Neutrophil (primary cell): ENCODE results near the gene ZNF740.
"Not testable (repeated sequence)": the region's sequence is repeated elsewhere in the genome, so short reads cannot be mapped to it uniquely, and the experiment has no call there.

Experiments
- H3K27ac ChIP-seq: fragments of 200-600 bp; sonication (generic); 2 replicates; pipeline ENCODE4 v1.5.1; 2016; ENCODE audit warnings: mild to moderate bottlenecking, moderate library complexity
- H3K27me3 ChIP-seq: fragments of 200-600 bp; sonication (generic); 2 replicates; pipeline ENCODE4 v1.6.0; 2016; ENCODE audit warnings: mild to moderate bottlenecking
- H3K36me3 ChIP-seq: fragments of 200-600 bp; sonication (generic); 2 replicates; pipeline ENCODE4 v1.5.1; 2017
- H3K4me1 ChIP-seq, 2 experiments: fragments of 200-600 bp in 1 of 2; sonication (generic) in 1 of 2; 1 replicate in 1 of 2; 2 replicates in 1 of 2; pipeline versions ENCODE4 v1.5.1 to v1.6.1; 2013 to 2016; ENCODE audit warnings: low read depth in 1 of 2, low read length in 1 of 2, mild to moderate bottlenecking in 1 of 2, moderate library complexity in 1 of 2; ENCODE audit not compliant: control insufficient read depth in 1 of 2, insufficient read depth in 1 of 2
- H3K4me3 ChIP-seq, 2 experiments: fragments of 200-600 bp in 1 of 2; sonication (generic) in 1 of 2; 1 replicate in 1 of 2; 2 replicates in 1 of 2; pipeline ENCODE4 v1.5.1; 2013 to 2016; ENCODE audit warnings: low read depth in 1 of 2, low read length in 1 of 2, mild to moderate bottlenecking in 1 of 2, moderate library complexity in 1 of 2
- H3K9me3 ChIP-seq: fragments of 200-600 bp; sonication (generic); 2 replicates; pipeline ENCODE4 v1.5.1; 2016
- CTCF ChIP-seq: fragments of 200-600 bp; sonication (generic); IDR thresholded peaks from 2 replicates; pipeline ENCODE4 v1.5.1; 2016; ENCODE audit warnings: antibody characterized with exemption

ZNF740 gene

GRCh38 chr12:53160000-53160399, 20.5 kb upstream of the ZNF740 start:
- H3K27me3 ChIP-seq = no peaks in the 10 kb centered on the region
- TF ChIP-seq CTCF = no peak
- H3K4me3 ChIP-seq = no peak overlapping the region
- H3K9me3 ChIP-seq = no peaks in the 10 kb centered on the region
- peaks cover 38% of the 10 kb centered on the region for H3K36me3 ChIP-seq
- H3K4me1 ChIP-seq = no peaks in the 10 kb centered on the region
- H3K27ac ChIP-seq = no peak overlapping the region

GRCh38 chr12:53160673-53161072, 19.8 kb upstream of the ZNF740 start:
- no peaks in the 10 kb centered on the region for H3K9me3 ChIP-seq
- H3K4me1 ChIP-seq = no peaks in the 10 kb centered on the region
- H3K36me3 ChIP-seq = peaks cover 38% of the 10 kb centered on the region
- H3K4me3 ChIP-seq = no peak overlapping the region
- H3K27me3 ChIP-seq = no peaks in the 10 kb centered on the region
- TF ChIP-seq CTCF = no peak
- no peak overlapping the region for H3K27ac ChIP-seq

GRCh38 chr12:53161119-53161911, 19.2 kb upstream of the ZNF740 start:
- Histone ChIP-seq H3K27me3 (no peaks in the 10 kb centered on the region), H3K4me1 (no peaks in the 10 kb centered on the region), H3K9me3 (no peaks in the 10 kb centered on the region), H3K4me3 (no peak overlapping the region), H3K36me3 (peaks cover 41% of the 10 kb centered on the region), H3K27ac (no peak overlapping the region)
- TF ChIP-seq CTCF = no peak

- H3K27ac ChIP-seq, H3K4me3 ChIP-seq, H3K27me3 ChIP-seq, H3K9me3 ChIP-seq, H3K4me1 ChIP-seq: not testable (repeated sequence)
- peaks cover 43% of the 10 kb centered on the region for H3K36me3 ChIP-seq
Observed at GRCh38 chr12:53163008-53163407, 17.5 kb upstream of the ZNF740 start.

DNA sequence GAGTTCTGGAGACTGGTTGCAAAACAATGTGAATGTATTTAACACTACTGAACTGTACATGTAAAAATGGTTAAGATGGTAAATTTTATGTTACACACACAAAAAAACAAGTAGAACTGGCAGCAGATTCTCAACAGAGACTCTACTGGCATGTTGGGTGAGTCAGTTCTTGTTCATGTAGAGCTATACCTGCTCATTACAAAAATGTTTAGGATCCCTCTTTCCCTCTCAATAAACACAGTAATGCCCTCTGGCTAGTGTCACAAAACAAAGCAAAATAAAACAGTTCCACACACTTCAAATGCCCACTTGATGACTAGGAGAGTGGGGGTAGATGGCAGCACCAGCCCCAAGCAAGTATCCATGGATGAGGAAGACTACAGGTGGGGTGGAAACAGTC, 13.7 kb upstream of the ZNF740 start:
- Histone ChIP-seq H3K9me3 (no peaks in the 10 kb centered on the region), H3K27ac (no peak overlapping the region), H3K4me1 (no peaks in the 10 kb centered on the region), H3K27me3 (no peaks in the 10 kb centered on the region), H3K36me3 (peaks cover 37% of the 10 kb centered on the region), H3K4me3 (no peak overlapping the region)
- TF ChIP-seq CTCF = no peak

GRCh38 chr12:53169644-53170043, 10.9 kb upstream of the ZNF740 start:
- Histone ChIP-seq H3K9me3 (no peaks in the 10 kb centered on the region), H3K36me3 (peaks cover 53% of the 10 kb centered on the region), H3K27ac (no peak overlapping the region), H3K4me1 (no peaks in the 10 kb centered on the region), H3K4me3 (no peak overlapping the region), H3K27me3 (no peaks in the 10 kb centered on the region)
- TF ChIP-seq CTCF = no peak
